CD4-positive, alpha-beta T cell treated with Interleukin-17A for 4 hours (primary cell): ENCODE data around the gene BRWD1.

Experiments
- DNase-seq: peaks from one replicate; pipeline ENCODE4 v3.0.0-alpha.2; 2020; ENCODE audit warnings: mixed read lengths

The BRWD1 gene

GRCh38 chr21:39196310-39196709 is 117.1 kb downstream of the BRWD1 start:
- no peak for DNase-seq

GRCh38 chr21:39193380-39193779 is 120.1 kb downstream of the BRWD1 start:
- no peak for DNase-seq

GRCh38 chr21:39189857-39190604 is 123.4 kb downstream of the BRWD1 start:
- no peak for DNase-seq

- no peak for DNase-seq
Measured at GRCh38 chr21:39188521-39189139, 124.8 kb downstream of the BRWD1 start.

- DNase-seq, result no peak
Measured at GRCh38 chr21:39187141-39187540, 126.3 kb downstream of the BRWD1 start.

- no peak for DNase-seq
Measured at GRCh38 chr21:39186676-39187075, 126.8 kb downstream of the BRWD1 start.

GRCh38 chr21:39185157-39185556 is 128.3 kb downstream of the BRWD1 start:
- DNase-seq, result no peak

- no peak for DNase-seq
Measured at GRCh38 chr21:39184050-39184980, 129.1 kb downstream of the BRWD1 start.

- DNase-seq, result peak; percentile 98
Measured at GRCh38 chr21:39183272-39184049, 130.0 kb downstream of the BRWD1 start, which contains the start of gene PSMG1. Gene PSMG1, minus strand, starts transcription at chr21:39183451. Its CDS starts 66 bp downstream, at chr21:39183385.

GRCh38 chr21:39182484-39183271 is 130.8 kb downstream of the BRWD1 start:
- no peak for DNase-seq

GRCh38 chr21:39182016-39182415 is 131.4 kb downstream of the BRWD1 start:
- no peak for DNase-seq

- DNase-seq, result no peak
Measured at GRCh38 chr21:39181205-39181818, 132.1 kb downstream of the BRWD1 start.

GRCh38 chr21:39180429-39181019 is 132.9 kb downstream of the BRWD1 start:
- DNase-seq, result no peak

GRCh38 chr21:39178421-39178820 is 135.0 kb downstream of the BRWD1 start:
- no peak for DNase-seq

- no peak for DNase-seq
Measured at GRCh38 chr21:39176271-39176709, 137.1 kb downstream of the BRWD1 start.

GRCh38 chr21:39175665-39176064 is 137.8 kb downstream of the BRWD1 start:
- DNase-seq, result no peak

GRCh38 chr21:39175154-39175553 is 138.3 kb downstream of the BRWD1 start:
- no peak for DNase-seq

GRCh38 chr21:39173716-39174680 is 139.4 kb downstream of the BRWD1 start:
- no peak for DNase-seq

- no peak for DNase-seq
Measured at GRCh38 chr21:39169906-39170305, 143.5 kb downstream of the BRWD1 start.
